Gastroesophageal sphincter (tissue), 4 donors: ENCODE data around the gene SLC46A1. TPM values are rescaled to one million over a fixed set of nuclear protein-coding genes. Genes with fewer than 3 reads are reported as not detected.

Experiments used
- ATAC-seq: fragments of 150-250 bp; one replicate; pipeline ENCODE4 v1.9.1; 2016; ENCODE audit warnings: mild to moderate bottlenecking, moderate library complexity
- H3K27ac ChIP-seq, 4 donors: fragments of 200-600 bp; sonication (generic) in 3 of 4; 1 replicate in 3 of 4; 2 replicates in 1 of 4; pipeline ENCODE4 v1.5.1; 2016 to 2019
- H3K27me3 ChIP-seq: fragments of 200-600 bp; sonication (generic); one replicate; pipeline ENCODE4 v1.5.1; 2019
- H3K36me3 ChIP-seq, 2 donors: fragments of 200-600 bp; sonication (generic); one replicate each; pipeline ENCODE4 v1.5.1; 2019; ENCODE audit warnings: control low read depth in 1 of 2
- H3K4me1 ChIP-seq, 3 donors: fragments of 200-600 bp; sonication (generic); 1 replicate in 2 of 3; 2 replicates in 1 of 3; pipeline ENCODE4 v1.5.1; 2016 to 2019; ENCODE audit warnings: control low read depth in 2 of 3
- H3K4me3 ChIP-seq, 2 donors: fragments of 200-600 bp; sonication (generic); one replicate each; pipeline ENCODE4 v1.5.1; 2019; ENCODE audit warnings: mild to moderate bottlenecking in 1 of 2, moderate library complexity in 1 of 2
- H3K9me3 ChIP-seq, 3 donors: fragments of 200-600 bp; sonication (generic); one replicate each; pipeline ENCODE4 v1.5.1; 2017 to 2019; ENCODE audit warnings: control low read depth in 2 of 3
- EP300 ChIP-seq: sonication (generic); formaldehyde crosslinking; IDR thresholded peaks from one replicate; pipeline ENCODE4 v1.6.1; 2017; ENCODE audit warnings: antibody characterized with exemption, mild to moderate bottlenecking
- POLR2A ChIP-seq, 2 donors: fragments of 450-650 bp; IDR thresholded peaks; one replicate each; pipeline ENCODE4 v1.6.1; 2017; ENCODE audit warnings: antibody characterized with exemption in 2 of 2, mild to moderate bottlenecking in 2 of 2, moderate library complexity in 1 of 2
- POLR2AphosphoS5 ChIP-seq: sonication (generic); formaldehyde crosslinking; IDR thresholded peaks from one replicate; pipeline ENCODE4 v1.6.1; 2017; ENCODE audit warnings: antibody characterized with exemption
- WGBS, 2 donors: methylation state at CpG; one replicate each; pipeline ENCODE4 v1.1.5; 2018; ENCODE audit warnings: low coverage in 1 of 2; 5-methylcytosine and 5-hydroxymethylcytosine counted together
- total RNA-seq, 4 donors: library from RNA; depleted of rRNA; stranded (reverse); fragments of >200 nt; gene quantifications; one replicate each; pipeline ENCODE4 v1.1.0, GENCODE V29; 2016
- TF ChIP-seq, protein P1 (sequence below), 4 experiments: fragments of 200-600 bp in 2 of 4; fragments of 450-650 bp in 2 of 4; sonication (generic) in 1 of 4; IDR thresholded peaks; one replicate each; pipeline ENCODE4 v1.5.1; 2017 to 2019; ENCODE audit warnings: antibody characterized with exemption in 4 of 4, mild to moderate bottlenecking in 2 of 4, moderate library complexity in 2 of 4

SLC46A1 gene
- total RNA-seq, 4 donors from 2014 or later, result 7.9 to 9.7 (median 8.4) TPM

- H3K4me1 ChIP-seq, result peaks cover 0 to 20% (median 5%) of the 10 kb centered on the region in 3 donors
- H3K36me3 ChIP-seq, result peaks cover 0 to 40% of the 10 kb centered on the region in 2 donors
- 93% methylated on average over 11 of the region's 21 CpGs; no CpG with 5 or more reads in 1 of the 2 donors for WGBS, 2 donors
- no peak overlapping the region for H3K27ac ChIP-seq
- H3K27me3 ChIP-seq, result no peaks in the 10 kb centered on the region
- no peaks in the 10 kb centered on the region for H3K9me3 ChIP-seq
- no peak overlapping the region for H3K4me3 ChIP-seq
- no peak for ATAC-seq
- TF ChIP-seq, protein P1, sequence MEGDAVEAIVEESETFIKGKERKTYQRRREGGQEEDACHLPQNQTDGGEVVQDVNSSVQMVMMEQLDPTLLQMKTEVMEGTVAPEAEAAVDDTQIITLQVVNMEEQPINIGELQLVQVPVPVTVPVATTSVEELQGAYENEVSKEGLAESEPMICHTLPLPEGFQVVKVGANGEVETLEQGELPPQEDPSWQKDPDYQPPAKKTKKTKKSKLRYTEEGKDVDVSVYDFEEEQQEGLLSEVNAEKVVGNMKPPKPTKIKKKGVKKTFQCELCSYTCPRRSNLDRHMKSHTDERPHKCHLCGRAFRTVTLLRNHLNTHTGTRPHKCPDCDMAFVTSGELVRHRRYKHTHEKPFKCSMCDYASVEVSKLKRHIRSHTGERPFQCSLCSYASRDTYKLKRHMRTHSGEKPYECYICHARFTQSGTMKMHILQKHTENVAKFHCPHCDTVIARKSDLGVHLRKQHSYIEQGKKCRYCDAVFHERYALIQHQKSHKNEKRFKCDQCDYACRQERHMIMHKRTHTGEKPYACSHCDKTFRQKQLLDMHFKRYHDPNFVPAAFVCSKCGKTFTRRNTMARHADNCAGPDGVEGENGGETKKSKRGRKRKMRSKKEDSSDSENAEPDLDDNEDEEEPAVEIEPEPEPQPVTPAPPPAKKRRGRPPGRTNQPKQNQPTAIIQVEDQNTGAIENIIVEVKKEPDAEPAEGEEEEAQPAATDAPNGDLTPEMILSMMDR (IDR thresholded peaks at IDR 0.05), result no peak
- TF ChIP-seq EP300 (no peak), POLR2AphosphoS5 (no peak), POLR2A (IDR thresholded peaks at IDR 0.05) (no peak)
Measured at GRCh38 chr17:28367641-28368305, 38.2 kb downstream of the SLC46A1 start.

DNA sequence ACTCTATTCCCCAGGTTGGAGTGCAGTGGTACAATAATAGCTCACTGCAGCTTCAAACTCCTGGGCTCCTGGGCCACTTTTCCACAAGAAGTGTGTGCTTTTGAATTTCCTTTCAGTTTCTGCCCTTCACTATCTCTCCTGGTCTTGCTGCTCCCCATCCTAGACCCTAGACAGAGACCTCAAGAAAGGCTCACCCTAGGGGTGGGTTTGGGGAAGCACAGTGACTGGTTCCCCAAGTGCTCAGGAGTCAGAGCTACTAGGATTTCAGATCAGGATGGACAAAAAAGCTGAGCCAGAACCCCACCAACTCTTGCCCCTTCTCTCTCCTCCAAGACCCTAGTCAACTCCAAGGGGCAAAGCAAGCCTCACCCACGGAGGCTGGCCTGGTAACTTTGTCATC, 39.4 kb downstream of the SLC46A1 start:
- 86% methylated on average over 1 of the region's 1 CpG; no CpG with 5 or more reads in 1 of the 2 donors for WGBS, 2 donors
- no peak for ATAC-seq
- no peak overlapping the region for H3K27ac ChIP-seq
- peaks cover 0 to 52% of the 10 kb centered on the region in 2 donors for H3K36me3 ChIP-seq
- TF ChIP-seq, protein P1 (IDR thresholded peaks at IDR 0.05), result no peak
- no peak for TF ChIP-seq POLR2AphosphoS5
- TF ChIP-seq POLR2A (IDR thresholded peaks at IDR 0.05), result no peak
- TF ChIP-seq EP300, result no peak
- H3K4me1 ChIP-seq, result peaks cover 0 to 8% (median 0%) of the 10 kb centered on the region in 3 donors
- H3K9me3 ChIP-seq, result no peaks in the 10 kb centered on the region
- no peak overlapping the region for H3K4me3 ChIP-seq
- no peaks in the 10 kb centered on the region for H3K27me3 ChIP-seq

GRCh38 chr17:28365487-28365886, 40.5 kb downstream of the SLC46A1 start:
- no peak for ATAC-seq
- peaks cover 0 to 63% of the 10 kb centered on the region in 2 donors for H3K36me3 ChIP-seq

GRCh38 chr17:28364665-28365363, 41.2 kb downstream of the SLC46A1 start, which contains the start of gene SEBOX:
Gene SEBOX (minus strand): TSS chr17:28365199. CDS start chr17:28365151, 48 bp downstream.
- H3K4me3 ChIP-seq, result no peak within 1 kb of the TSS
- no peak for ATAC-seq
- no peaks in the 10 kb centered on the region for H3K4me1 ChIP-seq
- TF ChIP-seq, protein P1 (IDR thresholded peaks at IDR 0.05), result no peak
- TF ChIP-seq POLR2AphosphoS5 (no peak), POLR2A (IDR thresholded peaks at IDR 0.05) (no peak)
- no peak within 1 kb of the TSS for H3K27ac ChIP-seq
- 63% methylated on average over 1 of the region's 13 CpGs; no CpG with 5 or more reads in 1 of the 2 donors for WGBS, 2 donors
- no peaks in the 10 kb centered on the region for H3K9me3 ChIP-seq
- H3K36me3 ChIP-seq, result peaks cover 2 to 70% of the 10 kb centered on the region in 2 donors
- no peaks in the 10 kb centered on the region for H3K27me3 ChIP-seq

More at GRCh38 chr17:28365487-28365886, 40.5 kb downstream of the SLC46A1 start:
- Histone ChIP-seq H3K4me1 (no peaks in the 10 kb centered on the region), H3K9me3 (no peaks in the 10 kb centered on the region), H3K27ac (no peak overlapping the region), H3K4me3 (no peak overlapping the region), H3K27me3 (no peaks in the 10 kb centered on the region)
- 80 to 100% methylated on average over 1 of the region's 3 CpGs for WGBS, 2 donors
- TF ChIP-seq POLR2AphosphoS5 (no peak), EP300 (no peak), POLR2A (IDR thresholded peaks at IDR 0.05) (no peak)
- TF ChIP-seq, protein P1 (IDR thresholded peaks at IDR 0.05), result no peak
